Heart left ventricle (tissue), 13 donors: Measurements from ENCODE around the gene NDUFB11.

Experiments used
- CTCF ChIP-seq, 12 donors: fragments of 200-600 bp; sonication (generic) in 4 of 12; IDR thresholded peaks; one replicate each; pipeline versions ENCODE4 v1.5.0 to v1.8.0; 2018 to 2022; ENCODE audit warnings: antibody characterized with exemption in 12 of 12, mild to moderate bottlenecking in 5 of 12
- POLR2A ChIP-seq, 2 donors: fragments of 450-650 bp; IDR thresholded peaks; one replicate each; pipeline ENCODE4 v1.6.1; 2017; ENCODE audit warnings: antibody characterized with exemption in 2 of 2, mild to moderate bottlenecking in 2 of 2, moderate library complexity in 2 of 2
- donor health status: ischemic (EF 13 %, LVEDD 7.1; RV severe dilation, severe dysfunction).
- donor health status: DM: no; HTN: yes; CAD: no.
- donor health status: DM: no; HTN: no; CAD: no.
- donor health status: ischemic (EF 25% LVEDD 6.9; RV normal size, moderate dysfunction).
- donor health status: ischemic (EF 25% LVEDD 5.7; RV mildly dilated, moderate dysfunction).
- donor health status: ischemic (EF 35%, LVEDD 5.7; RV mildly dilated, moderate dysfunction).
- donor health status: nonischemic (EF 11% LVEDD 7.7; RV severe dilation, severe dysfunction).
- donor health status: DM: yes; HTN: yes; CAD: no.
- donor health status: PGD.
- donor health status: ischemic (EF 29% LVEDD 5.4; RV normal size, mild dysfunction).
- donor health status: nonischemic (EF 23%, LVEDD 6.1; RV moderate dilation, normal function).

GRCh38 chrX:47146936-47147859, 2.7 kb upstream of the NDUFB11 start:
- no peak for TF ChIP-seq CTCF (IDR thresholded peaks at IDR 0.05)
- no peak for TF ChIP-seq POLR2A (IDR thresholded peaks at IDR 0.05)
